Measurements from ENCODE around the gene CCAR1. TPM values are rescaled to one million over a fixed set of nuclear protein-coding genes. Genes with fewer than 3 reads are reported as not detected.

The CCAR1 gene
- total and polyA plus RNA-seq, 2 of the 13 experiments (the other 11 are each of a cell fraction or from before 2014, with no cell fraction given): 74.5 to 81.6 TPM

- Histone ChIP-seq H3K9me3 (ENCODE audit: low read length) (no peaks in the 10 kb centered on the region), H3K4me3 (replicated peaks in 1 of 3; ENCODE audit: insufficient read depth in 1 of 3, low read depth in 2 of 3, low read length in 3 of 3) (no peak overlapping the region; a peak in 1 of 6 replicates), H3K79me2 (ENCODE audit: insufficient read depth, low read length) (no peaks in the 10 kb centered on the region), H4K20me1 (ENCODE audit: insufficient read depth, low read length) (no peaks in the 10 kb centered on the region), H3K4me1 (ENCODE audit: insufficient read depth, low read length) (peaks cover 18% of the 10 kb centered on the region), H3K27me3 (ENCODE audit: control insufficient read depth in 1 of 2, insufficient read depth in 2 of 2, low read length in 2 of 2) (no peaks in the 10 kb centered on the region), H3K4me2 (ENCODE audit: low read depth, low read length) (peak overlapping the region; percentile 14; the same call in 1 of the 2 replicates), H2AFZ (ENCODE audit: low read length) (no peak overlapping the region), H3K9ac (ENCODE audit: insufficient read depth, low read depth, low read length) (no peak overlapping the region), H3K36me3 (replicated peaks in 1 of 2; ENCODE audit: control insufficient read depth in 1 of 2, insufficient read depth in 2 of 2, low read length in 2 of 2) (peaks cover 13 to 62% of the 10 kb centered on the region in 2 experiments), H3K27ac (ENCODE audit: extremely low read length, insufficient read depth, low read length) (peak overlapping the region; percentile 40)
- ATAC-seq: peak; percentile 87
- no TSS peak for BruUV-seq (replicated peaks)
- FAIRE-seq: peak; percentile 61
- ChIA-PET CTCF (ENCODE audit: low intra/inter-chr PET ratio, low total read pairs) (no interaction called here), POLR2A (interaction anchor here (1.7 kb wide), 1 partner anchor 39 kb away, joined by 3 read pairs; the partner anchor contains the start of gene CCAR1)
- in situ Hi-C loops (cut with HindIII; ENCODE audit: extremely low pct_ligation_motif_present, low pct_unique_long_range_greater_than_20kb) (no loop called here), intact Hi-C loops (cut with micrococcal nuclease; ENCODE audit: unreplicated experiment) (loop anchor here (2.0 kb wide), 1 partner anchor 137 kb away; no protein-coding TSS in a partner anchor)
- 22% methylated on average over 5 of the region's 5 CpGs for WGBS (ENCODE audit: low lambda C conversion rate)
- peak; percentile 31 for DNase-seq (ENCODE audit: low spot score)
- TF ChIP-seq ZNF878 (CRISPR knock-in tag; IDR thresholded peaks at IDR 0.05): no peak
- TF ChIP-seq RBAK (CRISPR knock-in tag; IDR thresholded peaks at IDR 0.05): no peak
- 0 out of 2 replicates have a peak, but pooled peaks have one; percentile 20 for TF ChIP-seq POGK (CRISPR knock-in tag; conservative IDR thresholded peaks at IDR 0.05)
- no peak for TF ChIP-seq ZNF280B (CRISPR knock-in tag; IDR thresholded peaks at IDR 0.05; ENCODE audit: borderline replicate concordance)
- no peak for TF ChIP-seq TGIF2 (CRISPR knock-in tag; IDR thresholded peaks at IDR 0.05)
- TF ChIP-seq ZNF382 (CRISPR knock-in tag; IDR thresholded peaks at IDR 0.05; ENCODE audit: borderline replicate concordance): no peak
- no peak for TF ChIP-seq GRHL1 (CRISPR knock-in tag; conservative IDR thresholded peaks at IDR 0.05)
- TF ChIP-seq SALL1 (CRISPR knock-in tag; IDR thresholded peaks at IDR 0.05): 0 out of 2 replicates have a peak, but pooled peaks have one; percentile 33
- no peak for TF ChIP-seq MBD4 (IDR thresholded peaks at IDR 0.05; ENCODE audit: borderline replicate concordance, low read length)
- TF ChIP-seq ZNF354B (CRISPR knock-in tag; IDR thresholded peaks at IDR 0.05): no peak
- peak; percentile 46; the same call in 1 of the 2 replicates for TF ChIP-seq ARID5B (CRISPR knock-in tag; IDR thresholded peaks at IDR 0.05)
- TF ChIP-seq NPAS2 (CRISPR knock-in tag; IDR thresholded peaks at IDR 0.05; ENCODE audit: borderline replicate concordance): no peak
- no peak for TF ChIP-seq CHD2 (IDR thresholded peaks at IDR 0.05; ENCODE audit: low read depth, low read length)
These were observed 38.9 kb downstream of the CCAR1 start for GRCh38 chr10:68759967-68760366.

All from HepG2 (cell line).